HG03095 (cell line): ENCODE measurements around the gene DSCAML1.

Experiments used
- ATAC-seq: cut with Tn5 transposase; IDR thresholded peaks from one replicate; pipeline ENCODE4 v1.9.1; 2021; ENCODE audit warnings: moderate library complexity; ENCODE audit not compliant: unreplicated experiment

DSCAML1 gene

DNA sequence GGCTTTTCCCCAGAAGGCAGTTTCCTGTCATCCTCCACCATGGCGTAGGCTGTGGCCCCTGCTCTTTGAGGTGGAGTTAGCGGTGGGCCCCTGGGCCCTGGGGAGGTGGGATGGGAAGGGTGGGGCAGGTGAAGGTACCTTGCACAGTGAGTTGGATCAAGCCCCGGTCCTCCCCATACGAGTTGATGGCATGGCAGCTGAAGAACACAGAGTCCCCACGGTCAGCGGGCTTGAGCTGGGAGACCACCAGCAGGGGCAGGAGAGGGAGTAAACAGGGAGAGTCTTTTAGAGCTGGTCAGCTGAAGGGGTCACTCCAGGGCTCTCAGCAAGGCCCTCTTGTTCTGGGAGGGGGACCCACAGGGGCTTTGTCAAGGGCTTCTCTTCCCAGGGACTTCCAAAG, 316.0 kb downstream of the DSCAML1 start:
- no peak for ATAC-seq

DNA sequence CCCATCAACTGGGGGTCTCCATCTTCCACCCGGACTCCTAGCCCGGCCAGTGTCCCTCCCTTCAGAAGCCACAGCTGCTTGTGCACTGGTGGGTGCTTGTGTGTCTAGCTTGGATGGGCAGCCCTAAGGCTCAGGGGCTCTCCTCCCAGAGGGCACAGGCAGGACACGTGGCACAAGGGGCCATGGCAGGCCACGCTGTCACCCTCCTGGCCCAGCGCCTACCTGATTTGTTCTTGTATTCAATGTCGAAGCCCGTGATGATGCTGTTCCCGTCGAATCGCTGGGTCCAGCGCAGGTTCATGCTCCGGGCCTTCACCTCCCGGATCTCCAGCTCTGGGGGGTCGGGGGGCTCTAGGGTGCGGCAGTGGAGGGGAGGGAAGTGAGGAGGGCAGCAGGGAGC, 316.8 kb downstream of the DSCAML1 start:
- no peak for ATAC-seq

DNA sequence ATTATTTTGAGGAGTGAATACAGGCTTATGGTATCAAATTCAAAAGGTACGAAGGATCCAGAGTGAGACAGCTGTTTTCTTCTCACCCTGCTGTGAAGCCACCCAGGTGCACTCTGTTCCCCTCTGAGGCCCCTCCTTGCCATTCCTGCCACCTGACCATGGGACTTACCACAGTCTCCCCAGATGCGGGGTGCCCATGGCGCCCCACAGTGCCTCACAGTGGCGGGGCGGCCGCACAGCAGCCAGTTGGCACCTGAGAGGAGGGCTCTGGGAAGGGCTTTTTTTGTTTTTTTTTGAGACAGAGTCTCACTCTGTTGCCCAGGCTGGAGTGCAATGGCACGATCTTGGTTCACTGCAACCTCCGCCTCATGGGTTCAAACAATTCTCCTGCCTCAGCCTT, 317.6 kb downstream of the DSCAML1 start:
- ATAC-seq, result no peak

DNA sequence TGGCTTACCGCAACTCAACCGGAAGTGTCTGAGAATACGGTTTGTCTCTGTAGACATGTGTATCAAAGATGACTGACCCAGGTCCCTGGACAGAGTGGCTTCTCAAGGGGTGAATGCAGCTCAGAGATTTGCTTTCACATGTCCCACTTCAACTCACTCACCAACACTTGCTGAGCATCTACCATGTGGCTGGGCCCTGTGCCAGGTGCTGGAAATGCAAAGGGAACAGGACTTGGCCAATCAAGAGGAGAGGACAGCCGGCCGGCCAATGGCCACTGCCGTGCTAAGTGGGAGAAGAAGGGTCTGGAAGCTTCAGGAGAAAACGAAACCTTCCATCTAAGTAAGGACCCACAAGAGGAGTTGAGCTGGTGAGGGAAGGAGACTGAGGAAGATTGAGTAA, 318.1 kb downstream of the DSCAML1 start:
- no peak for ATAC-seq

DNA sequence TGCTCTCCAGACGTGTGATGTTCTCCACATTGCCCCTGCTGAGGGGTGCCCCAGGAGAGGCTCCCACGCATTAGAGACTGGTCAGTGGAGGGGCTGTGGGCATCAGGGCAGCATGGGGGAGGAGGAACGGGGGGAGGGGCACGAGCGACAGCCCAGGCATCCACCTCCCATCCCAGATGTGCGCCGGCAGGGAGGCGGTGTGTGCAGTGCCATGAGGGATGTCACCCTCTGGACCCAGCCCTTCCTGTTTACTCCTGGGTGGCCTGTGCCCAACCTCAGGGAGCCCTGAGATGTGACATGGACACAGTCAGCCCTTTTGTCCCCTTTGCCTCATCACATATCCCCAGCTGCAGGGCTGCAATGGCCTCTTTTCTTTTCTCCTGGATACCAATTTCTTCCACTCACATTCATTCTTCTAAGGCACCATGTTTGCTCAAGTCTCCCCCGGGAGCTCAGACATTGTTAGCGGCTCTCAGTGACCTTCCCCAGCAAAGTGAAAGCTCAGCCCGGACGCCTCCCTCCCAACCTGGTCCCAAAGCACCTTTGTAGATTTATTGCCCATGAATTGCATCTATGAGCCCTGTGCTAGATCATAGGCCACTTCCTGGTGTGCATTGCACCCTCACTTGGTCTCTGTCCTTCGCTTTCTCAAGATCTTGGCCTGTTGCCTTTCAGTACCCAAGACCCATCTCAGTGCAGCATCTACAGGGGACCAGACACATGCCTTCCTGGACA, 318.7 kb downstream of the DSCAML1 start:
- ATAC-seq, result no peak

DNA sequence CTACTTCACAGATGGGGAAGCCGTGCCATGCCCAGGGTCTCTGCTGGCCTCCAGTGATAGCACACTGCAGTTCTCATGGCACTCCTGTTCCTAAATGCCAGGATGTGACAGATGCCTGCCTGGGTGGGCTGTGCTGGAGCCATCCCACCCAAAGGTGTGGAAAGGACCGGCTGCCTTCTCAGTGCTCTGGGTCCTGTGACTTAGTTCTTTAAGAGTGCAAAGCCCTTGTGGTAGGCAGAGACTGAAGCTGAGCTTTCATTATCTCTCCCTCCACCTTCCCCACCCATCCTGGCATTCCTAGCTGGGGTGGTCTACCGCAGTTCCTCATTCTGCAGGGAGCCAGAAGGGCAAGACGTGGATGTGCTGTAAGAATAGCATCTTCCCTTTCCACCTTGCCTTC, 319.3 kb downstream of the DSCAML1 start:
- no peak for ATAC-seq

DNA sequence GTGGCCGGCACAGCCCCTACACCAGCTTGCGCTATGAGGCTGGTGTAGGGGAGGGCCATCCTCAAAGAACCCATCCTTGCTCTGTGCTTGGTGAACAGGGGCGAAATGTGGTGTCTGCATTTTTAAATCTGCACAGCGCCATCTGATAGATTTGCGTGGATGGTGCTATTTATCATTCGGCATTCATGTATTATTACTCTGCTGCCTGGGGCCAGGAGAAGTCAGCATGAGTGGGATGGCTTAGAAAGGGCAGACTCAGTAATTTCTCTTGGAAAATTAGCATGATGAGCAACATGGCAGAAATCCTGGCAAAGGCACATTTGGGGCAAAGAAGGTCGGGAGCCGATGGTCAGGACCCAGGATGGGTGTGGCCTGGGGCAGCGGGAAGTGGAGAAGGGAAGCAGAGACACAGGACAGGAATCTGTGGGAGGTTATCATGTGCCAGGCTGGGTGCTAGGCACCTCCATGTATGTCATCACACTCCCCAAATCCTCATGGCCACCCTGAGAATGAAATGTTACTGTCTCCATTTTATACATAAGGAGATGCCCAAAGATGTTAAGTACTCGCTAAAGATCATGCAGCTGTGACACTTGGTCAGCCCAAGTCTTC, 320.4 kb downstream of the DSCAML1 start:
- ATAC-seq, result no peak

DNA sequence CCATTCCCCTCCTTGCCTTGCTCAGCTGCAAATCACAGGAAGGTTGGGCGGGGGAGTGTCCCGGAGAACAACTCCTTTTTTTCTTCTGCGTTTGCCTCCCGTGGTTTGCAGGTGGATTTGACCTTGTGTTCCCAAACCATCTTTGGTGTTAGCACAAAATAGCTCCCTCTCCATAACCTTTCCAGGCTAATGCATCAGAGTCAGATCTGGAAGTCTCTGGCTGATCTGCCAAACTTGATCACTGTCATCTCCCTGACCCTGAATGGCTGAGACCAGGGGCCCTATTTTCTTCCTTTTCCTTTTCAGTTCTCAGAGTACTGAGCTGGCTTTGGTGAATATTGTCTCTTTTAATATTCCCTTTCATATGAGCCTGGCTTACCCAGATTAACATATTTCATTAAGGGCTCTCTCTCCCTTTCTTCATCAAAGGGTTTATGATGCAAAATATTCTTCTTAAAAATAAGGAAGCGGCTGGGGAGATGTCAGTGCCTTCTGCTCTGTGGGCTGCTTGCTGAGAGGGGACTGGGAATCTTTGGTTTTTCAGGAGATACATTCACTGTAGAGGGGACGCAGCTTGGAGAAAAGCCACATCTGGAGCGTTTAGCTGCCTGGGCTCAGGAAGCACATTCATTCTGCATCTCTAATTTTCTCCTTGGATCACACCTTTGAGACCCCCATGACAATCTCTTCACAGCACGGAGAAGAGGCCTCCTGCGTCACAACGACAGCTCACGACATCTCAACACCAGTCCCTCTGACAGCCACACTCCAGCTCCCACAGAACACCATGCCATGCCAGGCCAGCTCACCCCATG, 321.1 kb downstream of the DSCAML1 start:
- ATAC-seq, result no peak

DNA sequence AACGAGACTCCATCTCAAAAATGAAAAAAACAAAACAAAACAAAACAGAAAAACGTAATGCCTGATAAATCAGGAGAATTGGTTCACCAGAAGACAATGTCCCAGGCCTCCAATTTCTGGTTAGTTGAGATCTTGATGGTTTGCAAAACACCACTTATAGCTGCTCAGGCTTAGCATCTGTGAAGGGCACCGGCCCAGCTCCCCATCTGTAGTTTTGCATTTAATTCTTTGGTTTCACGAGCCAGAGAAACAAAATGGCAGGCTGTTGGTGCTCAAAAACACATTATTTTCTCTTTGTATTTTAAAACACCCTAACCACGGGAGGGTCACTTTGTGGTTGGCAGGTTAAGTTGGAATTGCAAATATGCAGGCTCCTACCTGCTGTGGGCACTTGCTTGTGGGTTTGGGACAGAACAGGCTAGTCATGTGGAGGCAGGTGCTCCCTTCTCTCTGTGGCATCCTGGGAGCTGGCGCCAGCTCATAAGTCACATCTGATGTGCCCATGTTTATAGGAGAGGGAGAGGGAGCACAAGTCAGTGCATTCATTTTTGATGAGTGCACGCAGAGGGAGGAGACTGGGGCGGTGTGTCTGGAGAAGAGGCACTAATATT, 323.4 kb downstream of the DSCAML1 start:
- ATAC-seq, result no peak

DNA sequence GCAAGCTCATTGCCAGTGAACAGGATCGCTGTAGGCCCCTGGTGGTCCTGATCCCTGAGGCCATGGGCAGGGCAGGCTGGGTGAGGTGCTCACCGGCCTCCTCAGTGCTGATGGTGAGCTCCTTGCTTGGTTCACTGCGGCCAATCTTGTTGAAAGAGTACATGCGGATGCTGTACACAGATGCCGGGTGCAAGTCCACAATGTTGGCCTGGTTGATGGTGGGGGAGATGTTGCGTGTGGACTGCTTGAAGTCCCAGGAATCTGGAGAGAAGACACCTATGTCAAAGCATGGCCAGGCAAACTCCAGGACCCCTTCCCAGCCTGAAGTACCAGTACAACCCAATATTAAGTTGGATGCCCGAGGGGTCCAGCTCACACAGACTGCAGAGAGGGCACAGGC, 325.2 kb downstream of the DSCAML1 start:
- ATAC-seq, result no peak

DNA sequence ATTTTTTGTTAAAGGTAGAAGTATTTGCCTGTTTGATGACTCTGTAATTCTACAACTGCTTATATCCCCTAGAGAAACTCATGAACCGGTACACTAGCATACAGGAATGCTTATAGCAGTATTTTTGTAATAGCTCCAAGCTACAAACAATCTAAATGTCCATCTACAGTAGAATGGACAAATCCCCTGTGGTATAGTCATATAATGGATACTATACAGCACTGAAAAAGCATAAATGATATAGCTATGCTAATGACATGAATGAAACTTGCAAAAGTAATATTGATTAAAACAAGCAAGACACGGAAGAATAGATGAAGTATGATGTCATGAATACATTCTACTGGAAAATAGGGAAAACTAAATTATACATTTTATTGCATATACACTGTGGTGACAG, 326.4 kb downstream of the DSCAML1 start:
- ATAC-seq, result no peak

DNA sequence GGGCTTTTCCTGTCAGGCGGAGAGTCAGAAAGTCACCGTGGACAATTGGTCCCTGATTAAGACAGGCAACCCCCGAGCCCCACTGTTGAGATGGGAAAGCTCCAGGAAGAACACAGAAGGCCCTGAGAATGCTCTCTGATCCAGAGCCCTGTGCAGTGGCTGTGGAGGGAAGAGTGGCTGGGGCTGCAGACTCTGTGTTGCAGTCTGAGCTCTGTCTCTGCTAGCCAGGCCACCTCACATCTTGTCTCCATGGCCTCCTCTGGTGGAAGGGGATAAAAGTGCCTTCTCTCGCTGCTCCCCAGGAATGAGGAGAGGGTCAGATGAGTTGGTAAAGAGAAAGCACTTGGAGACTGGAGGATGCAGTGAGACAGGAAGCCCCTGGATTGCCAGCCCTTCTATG, 328.1 kb downstream of the DSCAML1 start:
- ATAC-seq, result no peak

DNA sequence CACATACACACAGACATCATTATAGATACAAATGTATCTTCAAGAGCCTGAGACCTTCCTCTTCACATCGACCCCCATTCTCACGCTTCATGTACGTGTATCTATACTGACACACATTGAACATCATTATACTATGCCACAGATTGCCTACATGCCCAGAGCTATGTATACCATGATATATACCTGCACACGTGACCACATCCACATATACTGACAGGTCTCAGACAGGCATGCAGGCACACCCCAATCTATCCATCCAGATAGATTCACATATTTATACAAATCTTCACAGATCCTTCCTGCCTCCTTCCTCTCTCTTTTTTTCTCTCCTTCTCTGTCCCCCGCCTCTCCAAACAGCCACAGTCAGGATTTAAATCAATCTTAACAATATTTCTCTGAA, 329.2 kb downstream of the DSCAML1 start:
- ATAC-seq, result no peak

DNA sequence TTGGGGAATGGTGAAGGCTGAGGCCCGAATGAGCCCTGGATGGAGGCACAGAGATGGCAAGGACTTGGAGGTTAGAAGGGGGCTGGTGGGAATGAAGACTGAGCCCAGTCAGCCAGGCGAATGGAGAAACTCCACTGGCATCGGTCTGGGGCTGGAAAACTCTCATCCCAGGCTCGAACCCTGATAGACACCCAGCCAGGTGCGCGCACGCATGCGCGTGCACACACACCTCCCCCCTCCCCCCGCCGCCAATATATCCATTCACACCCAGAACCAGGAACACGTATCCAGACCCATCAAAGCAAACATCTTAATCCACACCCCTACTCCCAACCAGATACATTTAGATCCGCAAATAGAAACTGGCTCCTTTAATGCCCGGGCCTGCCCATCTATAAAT, 330.1 kb downstream of the DSCAML1 start:
- ATAC-seq, result no peak

DNA sequence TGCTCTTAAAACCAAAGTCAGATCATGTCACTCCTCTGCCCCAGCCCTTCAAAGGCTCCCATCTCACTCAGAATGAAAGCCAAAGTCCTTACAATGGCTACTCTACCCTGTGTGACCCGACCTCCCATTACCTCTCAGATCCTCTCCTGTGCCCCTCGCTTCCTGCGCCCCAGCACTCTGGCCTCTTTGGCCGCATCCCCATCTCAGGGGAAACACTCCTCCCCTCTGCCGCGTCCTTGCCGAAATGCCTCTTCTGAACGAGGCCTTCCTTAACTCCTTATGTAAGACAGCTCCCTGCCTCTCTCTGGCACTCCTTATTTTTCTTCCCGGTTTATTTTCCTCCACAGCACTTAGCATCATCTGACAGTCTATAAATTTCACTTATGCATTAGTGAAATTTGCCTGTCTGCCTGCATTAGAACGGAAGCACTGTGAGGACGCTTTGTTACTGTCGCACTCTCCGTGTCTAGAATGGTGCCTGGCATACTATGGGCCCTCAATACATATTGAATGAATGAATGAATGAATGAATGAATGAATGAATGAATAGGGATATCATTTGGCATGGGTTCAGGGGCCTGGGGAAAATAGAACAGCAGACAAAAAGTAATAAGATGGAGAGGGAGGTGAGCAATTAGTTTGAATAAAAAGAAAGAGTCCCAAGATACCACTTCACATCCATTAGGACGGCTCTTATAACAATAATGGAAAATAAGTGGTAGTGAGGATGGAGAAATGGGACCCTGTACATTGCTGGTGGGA, 331.6 kb downstream of the DSCAML1 start:
- ATAC-seq, result no peak

DNA sequence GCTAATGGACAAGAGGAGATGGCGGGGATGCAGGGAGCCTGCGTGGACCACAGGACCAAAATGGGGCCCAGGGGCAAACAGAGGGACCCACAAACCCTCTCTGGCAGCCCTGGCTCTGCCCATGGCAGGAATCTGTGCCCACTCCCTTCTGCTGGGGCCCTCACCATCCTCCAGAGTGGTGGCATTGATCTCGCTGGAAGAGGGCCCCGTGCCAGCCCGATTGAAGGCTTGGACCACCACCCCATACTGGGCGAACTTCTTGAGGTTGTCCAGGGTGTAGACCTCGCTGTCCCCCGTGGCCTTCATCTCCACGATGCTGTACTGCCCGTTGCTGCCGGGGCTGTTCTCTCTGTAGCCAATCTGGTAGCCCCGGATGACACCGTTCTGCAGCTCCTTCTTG, 332.2 kb downstream of the DSCAML1 start:
- ATAC-seq, result no peak

DNA sequence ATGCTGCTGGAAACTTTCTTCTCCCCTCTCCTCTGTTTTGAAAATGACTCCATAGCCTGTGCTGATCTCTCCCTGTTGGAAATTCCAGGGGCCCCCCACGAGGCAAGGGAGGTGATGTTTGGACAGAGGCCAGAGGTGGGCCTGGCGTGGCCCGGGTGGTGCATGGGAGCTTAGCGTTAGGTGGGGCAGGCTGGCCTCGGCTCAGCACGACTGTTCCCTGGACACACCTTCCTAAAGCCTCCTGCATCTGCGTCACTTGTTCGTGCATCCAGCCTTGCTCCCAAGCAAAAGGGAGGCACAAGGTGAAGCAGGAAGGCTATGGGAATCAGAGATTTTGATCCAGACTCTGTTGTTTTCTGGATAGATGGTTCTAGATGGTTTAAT, 334.2 kb downstream of the DSCAML1 start:
- ATAC-seq, result no peak

DNA sequence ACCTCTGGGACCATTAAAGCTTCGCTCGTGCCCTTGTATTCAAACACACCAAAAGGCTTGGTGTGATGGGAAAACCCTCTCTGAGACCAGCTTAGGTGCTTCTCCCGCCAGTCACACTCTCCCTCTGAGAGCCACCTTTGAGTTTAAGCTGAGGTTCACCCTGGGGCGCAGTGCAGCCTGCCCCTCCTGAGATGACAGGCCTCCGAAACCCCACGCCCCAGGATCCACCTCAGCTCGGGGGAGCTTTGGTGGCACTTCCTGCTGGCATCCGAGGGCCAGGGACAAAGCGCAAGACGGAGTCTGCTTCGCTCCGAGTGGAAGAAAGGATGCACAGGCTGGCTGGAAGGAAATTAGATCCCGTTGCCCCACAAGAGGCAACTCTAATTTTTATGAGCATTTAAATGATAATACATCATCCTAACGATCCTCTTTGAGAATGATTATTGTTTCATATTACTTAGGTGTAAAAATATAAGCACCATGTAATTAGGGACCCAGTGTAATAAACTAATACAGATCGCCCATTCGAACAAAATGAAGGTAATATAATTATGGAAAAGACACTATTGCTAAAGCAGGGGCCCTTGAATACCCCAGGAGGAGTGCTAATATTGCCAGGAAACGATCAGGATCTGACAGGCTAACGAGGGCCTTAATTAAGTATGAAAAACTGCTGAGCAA, 334.7 kb downstream of the DSCAML1 start:
- no peak for ATAC-seq

DNA sequence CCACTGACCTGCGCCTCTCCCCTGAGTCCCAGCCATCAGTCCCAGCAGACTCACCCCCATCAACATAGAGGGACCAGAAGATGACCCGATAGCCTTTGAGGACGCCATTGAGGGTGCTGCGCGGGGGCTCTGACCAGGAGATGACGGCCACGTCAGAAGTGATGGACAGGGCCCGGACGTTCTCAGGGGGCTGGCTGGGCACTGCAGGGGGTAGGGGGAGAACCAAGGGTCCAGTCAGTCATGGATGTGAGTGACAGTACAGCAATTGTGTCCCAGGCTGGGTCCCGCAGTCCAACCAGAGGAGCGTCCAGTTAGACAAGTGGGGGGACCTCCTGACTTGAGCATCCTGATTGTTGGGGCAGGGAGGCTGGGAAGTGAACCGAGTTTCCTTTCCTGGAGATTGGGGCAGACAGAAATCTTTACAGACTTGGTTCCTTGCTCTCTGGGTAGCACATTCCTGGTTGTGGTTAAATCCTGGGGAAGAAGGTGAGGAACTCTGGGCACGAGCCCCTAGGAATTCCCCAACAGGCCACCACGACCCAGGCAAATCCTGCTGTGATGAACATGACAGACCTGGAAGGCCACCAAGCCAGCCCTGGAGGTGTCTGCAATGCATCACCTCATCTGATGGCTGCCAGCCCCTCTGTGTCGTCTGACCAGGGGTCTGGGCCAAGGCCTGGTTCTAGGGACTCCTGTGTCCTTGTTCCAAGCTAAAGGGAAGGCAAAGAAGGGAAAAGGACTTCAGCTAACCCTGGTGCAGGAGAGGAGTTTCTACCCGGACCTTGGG, 335.4 kb downstream of the DSCAML1 start:
- no peak for ATAC-seq

DNA sequence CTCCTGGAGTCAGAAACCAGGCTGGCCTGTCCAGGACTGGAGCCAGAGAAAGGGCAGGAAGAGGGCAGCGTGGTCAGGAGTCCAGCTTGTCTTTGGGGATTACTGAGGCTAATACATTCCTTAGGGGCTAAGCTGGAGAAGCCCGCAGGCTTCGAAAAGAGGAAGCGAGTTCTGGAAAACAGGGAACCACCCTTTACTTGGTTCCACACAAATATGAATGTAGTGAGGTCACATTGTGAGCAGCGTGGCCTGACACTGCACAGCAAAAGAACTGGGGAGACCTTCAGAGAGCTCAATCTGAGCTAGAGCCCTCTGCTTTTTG, 337.1 kb downstream of the DSCAML1 start:
- ATAC-seq, result no peak
